ENCODE data around the gene PDE6G. TPM values are rescaled to one million over a fixed set of nuclear protein-coding genes. Genes with fewer than 3 reads are reported as not detected.

The PDE6G gene
- total and polyA plus RNA-seq, 2 experiments from 2014 or later: 5.5 to 9.0 TPM

DNA sequence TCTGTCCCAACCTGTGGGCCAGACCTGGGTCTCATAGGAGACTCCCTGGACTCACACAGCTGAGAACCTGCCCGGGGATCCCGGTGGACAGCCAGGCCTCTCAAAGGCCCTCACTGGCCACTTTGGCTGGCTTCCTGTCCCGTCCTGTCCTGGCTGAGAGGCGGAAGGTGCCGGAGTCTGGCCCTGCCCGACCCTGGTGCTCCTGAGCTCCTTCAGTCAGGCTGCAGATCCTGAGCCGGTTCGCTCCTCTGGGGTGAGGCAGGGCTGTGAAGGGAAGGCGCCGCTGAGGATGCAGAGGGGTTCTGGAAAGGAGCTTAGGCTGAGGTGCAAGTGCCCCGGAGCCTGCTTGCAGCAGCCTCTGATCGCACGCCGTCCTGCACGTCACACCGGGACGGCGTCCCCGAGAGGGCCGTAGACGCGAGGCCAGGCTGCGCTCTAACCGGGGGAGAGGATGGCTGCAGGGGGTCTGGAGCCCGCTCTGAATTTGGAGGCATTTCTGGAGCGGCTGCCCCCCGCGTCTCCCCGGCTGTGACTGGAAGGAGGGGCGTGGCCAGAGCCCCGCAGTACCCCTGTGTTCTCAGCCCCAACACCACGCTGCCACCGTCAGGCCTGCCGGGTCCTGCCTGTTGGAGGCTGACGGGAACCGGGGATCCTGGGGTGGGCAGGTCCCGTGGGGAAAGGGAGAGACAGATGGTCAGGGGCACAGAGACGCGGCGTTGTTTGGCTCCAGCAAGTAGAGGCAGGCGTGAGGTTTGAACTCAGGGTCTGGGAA is 31.6 kb upstream of the PDE6G start:
- Histone ChIP-seq H3F3A (replicated peaks; ENCODE audit: low read depth) (peaks cover 16% of the 10 kb centered on the region), H3K4me3 (no peak overlapping the region), H3K79me2 (replicated peaks; ENCODE audit: insufficient read depth) (peaks cover 25% of the 10 kb centered on the region), H3K4me2 (no peak overlapping the region), H3K4me1 (ENCODE audit: insufficient read depth) (peaks cover 6% of the 10 kb centered on the region; the same call in 1 of the 2 replicates), H3K36me3 (ENCODE audit: insufficient read depth) (no peaks in the 10 kb centered on the region), H4K20me1 (replicated peaks; ENCODE audit: insufficient read depth) (peaks cover 8% of the 10 kb centered on the region; the same call in 1 of the 2 replicates), H3K27ac (ENCODE audit: low read depth) (no peak overlapping the region), H2AFZ (no peak overlapping the region), H3K27me3 (ENCODE audit: insufficient read depth) (no peaks in the 10 kb centered on the region), H3K9me2 (ENCODE audit: insufficient read depth) (no peaks in the 10 kb centered on the region)
- Mint-ChIP-seq H3K4me3 (no peak overlapping the region; the same call in 2 of the 3 replicates), H3K36me3 (ENCODE audit: low read depth) (peaks cover 52% of the 10 kb centered on the region), H3K9me3 (no peaks in the 10 kb centered on the region; the same call in 2 of the 3 replicates), H3K27me3 (ENCODE audit: insufficient read depth, low read depth, poor library complexity) (peaks cover 18% of the 10 kb centered on the region), H3K27ac (no peak overlapping the region), H3K4me1 (peaks cover 7% of the 10 kb centered on the region)
- TF ChIP-seq, protein P1, sequence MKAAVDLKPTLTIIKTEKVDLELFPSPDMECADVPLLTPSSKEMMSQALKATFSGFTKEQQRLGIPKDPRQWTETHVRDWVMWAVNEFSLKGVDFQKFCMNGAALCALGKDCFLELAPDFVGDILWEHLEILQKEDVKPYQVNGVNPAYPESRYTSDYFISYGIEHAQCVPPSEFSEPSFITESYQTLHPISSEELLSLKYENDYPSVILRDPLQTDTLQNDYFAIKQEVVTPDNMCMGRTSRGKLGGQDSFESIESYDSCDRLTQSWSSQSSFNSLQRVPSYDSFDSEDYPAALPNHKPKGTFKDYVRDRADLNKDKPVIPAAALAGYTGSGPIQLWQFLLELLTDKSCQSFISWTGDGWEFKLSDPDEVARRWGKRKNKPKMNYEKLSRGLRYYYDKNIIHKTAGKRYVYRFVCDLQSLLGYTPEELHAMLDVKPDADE (IDR thresholded peaks at IDR 0.05): no peak
- TF ChIP-seq, protein P2, sequence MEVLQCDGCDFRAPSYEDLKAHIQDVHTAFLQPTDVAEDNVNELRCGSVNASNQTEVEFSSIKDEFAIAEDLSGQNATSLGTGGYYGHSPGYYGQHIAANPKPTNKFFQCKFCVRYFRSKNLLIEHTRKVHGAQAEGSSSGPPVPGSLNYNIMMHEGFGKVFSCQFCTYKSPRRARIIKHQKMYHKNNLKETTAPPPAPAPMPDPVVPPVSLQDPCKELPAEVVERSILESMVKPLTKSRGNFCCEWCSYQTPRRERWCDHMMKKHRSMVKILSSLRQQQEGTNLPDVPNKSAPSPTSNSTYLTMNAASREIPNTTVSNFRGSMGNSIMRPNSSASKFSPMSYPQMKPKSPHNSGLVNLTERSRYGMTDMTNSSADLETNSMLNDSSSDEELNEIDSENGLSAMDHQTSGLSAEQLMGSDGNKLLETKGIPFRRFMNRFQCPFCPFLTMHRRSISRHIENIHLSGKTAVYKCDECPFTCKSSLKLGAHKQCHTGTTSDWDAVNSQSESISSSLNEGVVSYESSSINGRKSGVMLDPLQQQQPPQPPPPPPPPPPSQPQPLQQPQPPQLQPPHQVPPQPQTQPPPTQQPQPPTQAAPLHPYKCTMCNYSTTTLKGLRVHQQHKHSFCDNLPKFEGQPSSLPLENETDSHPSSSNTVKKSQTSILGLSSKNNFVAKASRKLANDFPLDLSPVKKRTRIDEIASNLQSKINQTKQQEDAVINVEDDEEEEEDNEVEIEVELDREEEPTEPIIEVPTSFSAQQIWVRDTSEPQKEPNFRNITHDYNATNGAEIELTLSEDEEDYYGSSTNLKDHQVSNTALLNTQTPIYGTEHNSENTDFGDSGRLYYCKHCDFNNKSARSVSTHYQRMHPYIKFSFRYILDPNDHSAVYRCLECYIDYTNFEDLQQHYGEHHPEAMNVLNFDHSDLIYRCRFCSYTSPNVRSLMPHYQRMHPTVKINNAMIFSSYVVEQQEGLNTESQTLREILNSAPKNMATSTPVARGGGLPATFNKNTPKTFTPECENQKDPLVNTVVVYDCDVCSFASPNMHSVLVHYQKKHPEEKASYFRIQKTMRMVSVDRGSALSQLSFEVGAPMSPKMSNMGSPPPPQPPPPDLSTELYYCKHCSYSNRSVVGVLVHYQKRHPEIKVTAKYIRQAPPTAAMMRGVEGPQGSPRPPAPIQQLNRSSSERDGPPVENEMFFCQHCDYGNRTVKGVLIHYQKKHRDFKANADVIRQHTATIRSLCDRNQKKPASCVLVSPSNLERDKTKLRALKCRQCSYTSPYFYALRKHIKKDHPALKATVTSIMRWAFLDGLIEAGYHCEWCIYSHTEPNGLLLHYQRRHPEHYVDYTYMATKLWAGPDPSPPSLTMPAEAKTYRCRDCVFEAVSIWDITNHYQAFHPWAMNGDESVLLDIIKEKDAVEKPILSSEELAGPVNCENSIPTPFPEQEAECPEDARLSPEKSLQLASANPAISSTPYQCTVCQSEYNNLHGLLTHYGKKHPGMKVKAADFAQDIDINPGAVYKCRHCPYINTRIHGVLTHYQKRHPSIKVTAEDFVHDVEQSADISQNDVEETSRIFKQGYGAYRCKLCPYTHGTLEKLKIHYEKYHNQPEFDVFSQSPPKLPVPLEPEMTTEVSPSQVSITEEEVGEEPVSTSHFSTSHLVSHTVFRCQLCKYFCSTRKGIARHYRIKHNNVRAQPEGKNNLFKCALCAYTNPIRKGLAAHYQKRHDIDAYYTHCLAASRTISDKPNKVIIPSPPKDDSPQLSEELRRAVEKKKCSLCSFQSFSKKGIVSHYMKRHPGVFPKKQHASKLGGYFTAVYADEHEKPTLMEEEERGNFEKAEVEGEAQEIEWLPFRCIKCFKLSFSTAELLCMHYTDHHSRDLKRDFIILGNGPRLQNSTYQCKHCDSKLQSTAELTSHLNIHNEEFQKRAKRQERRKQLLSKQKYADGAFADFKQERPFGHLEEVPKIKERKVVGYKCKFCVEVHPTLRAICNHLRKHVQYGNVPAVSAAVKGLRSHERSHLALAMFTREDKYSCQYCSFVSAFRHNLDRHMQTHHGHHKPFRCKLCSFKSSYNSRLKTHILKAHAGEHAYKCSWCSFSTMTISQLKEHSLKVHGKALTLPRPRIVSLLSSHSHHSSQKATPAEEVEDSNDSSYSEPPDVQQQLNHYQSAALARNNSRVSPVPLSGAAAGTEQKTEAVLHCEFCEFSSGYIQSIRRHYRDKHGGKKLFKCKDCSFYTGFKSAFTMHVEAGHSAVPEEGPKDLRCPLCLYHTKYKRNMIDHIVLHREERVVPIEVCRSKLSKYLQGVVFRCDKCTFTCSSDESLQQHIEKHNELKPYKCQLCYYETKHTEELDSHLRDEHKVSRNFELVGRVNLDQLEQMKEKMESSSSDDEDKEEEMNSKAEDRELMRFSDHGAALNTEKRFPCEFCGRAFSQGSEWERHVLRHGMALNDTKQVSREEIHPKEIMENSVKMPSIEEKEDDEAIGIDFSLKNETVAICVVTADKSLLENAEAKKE (CRISPR knock-in tag; IDR thresholded peaks at IDR 0.05): no peak
- TF ChIP-seq EZH2phosphoT487 (IDR thresholded peaks at IDR 0.05; ENCODE audit: unreplicated experiment): no peak
- no peak for TF ChIP-seq POLR2AphosphoS5 (IDR thresholded peaks at IDR 0.05; ENCODE audit: low read depth)
- no peak for TF ChIP-seq ZNF331 (CRISPR knock-in tag; IDR thresholded peaks at IDR 0.05; ENCODE audit: low read depth)
- no peak for TF ChIP-seq NANOG (IDR thresholded peaks at IDR 0.05; ENCODE audit: borderline replicate concordance)
- TF ChIP-seq EZH2 (IDR thresholded peaks at IDR 0.05; ENCODE audit: low read depth, unreplicated experiment): no peak
- no peak for TF ChIP-seq CTCF (conservative IDR thresholded peaks at IDR 0.05; ENCODE audit: low read depth in 2 of 2)
- no peak for TF ChIP-seq STAT1 (IDR thresholded peaks at IDR 0.05; ENCODE audit: unreplicated experiment)
- no peak for TF ChIP-seq CREB1 (CRISPR knock-in tag; IDR thresholded peaks at IDR 0.05; ENCODE audit: low read depth)
- no peak for TF ChIP-seq ZNF114 (CRISPR knock-in tag; IDR thresholded peaks at IDR 0.05)
- TF ChIP-seq JUNB (IDR thresholded peaks at IDR 0.05; ENCODE audit: unreplicated experiment): no peak
- TF ChIP-seq, protein P3, sequence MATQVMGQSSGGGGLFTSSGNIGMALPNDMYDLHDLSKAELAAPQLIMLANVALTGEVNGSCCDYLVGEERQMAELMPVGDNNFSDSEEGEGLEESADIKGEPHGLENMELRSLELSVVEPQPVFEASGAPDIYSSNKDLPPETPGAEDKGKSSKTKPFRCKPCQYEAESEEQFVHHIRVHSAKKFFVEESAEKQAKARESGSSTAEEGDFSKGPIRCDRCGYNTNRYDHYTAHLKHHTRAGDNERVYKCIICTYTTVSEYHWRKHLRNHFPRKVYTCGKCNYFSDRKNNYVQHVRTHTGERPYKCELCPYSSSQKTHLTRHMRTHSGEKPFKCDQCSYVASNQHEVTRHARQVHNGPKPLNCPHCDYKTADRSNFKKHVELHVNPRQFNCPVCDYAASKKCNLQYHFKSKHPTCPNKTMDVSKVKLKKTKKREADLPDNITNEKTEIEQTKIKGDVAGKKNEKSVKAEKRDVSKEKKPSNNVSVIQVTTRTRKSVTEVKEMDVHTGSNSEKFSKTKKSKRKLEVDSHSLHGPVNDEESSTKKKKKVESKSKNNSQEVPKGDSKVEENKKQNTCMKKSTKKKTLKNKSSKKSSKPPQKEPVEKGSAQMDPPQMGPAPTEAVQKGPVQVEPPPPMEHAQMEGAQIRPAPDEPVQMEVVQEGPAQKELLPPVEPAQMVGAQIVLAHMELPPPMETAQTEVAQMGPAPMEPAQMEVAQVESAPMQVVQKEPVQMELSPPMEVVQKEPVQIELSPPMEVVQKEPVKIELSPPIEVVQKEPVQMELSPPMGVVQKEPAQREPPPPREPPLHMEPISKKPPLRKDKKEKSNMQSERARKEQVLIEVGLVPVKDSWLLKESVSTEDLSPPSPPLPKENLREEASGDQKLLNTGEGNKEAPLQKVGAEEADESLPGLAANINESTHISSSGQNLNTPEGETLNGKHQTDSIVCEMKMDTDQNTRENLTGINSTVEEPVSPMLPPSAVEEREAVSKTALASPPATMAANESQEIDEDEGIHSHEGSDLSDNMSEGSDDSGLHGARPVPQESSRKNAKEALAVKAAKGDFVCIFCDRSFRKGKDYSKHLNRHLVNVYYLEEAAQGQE (IDR thresholded peaks at IDR 0.05; ENCODE audit: unreplicated experiment): no peak
- ATAC-seq (no peak), DNase-seq (ENCODE audit: low spot score) (no peak)

Data from GM23338 (cell line).